Measurements from ENCODE around the gene MINDY4.

The MINDY4 gene

GRCh38 chr7:30771174-30771879, at the start of gene MINDY4:
Gene MINDY4 (plus strand): TSS chr7:30771417. CDS start chr7:30771494, 77 bp downstream.
- Histone ChIP-seq H3K27me3 (ENCODE audit: control insufficient read depth, insufficient read depth, low read length) (peaks cover 4% of the 10 kb centered on the region), H3K9me3 (ENCODE audit: control insufficient read depth, insufficient read depth, low read length) (no peaks in the 10 kb centered on the region), H3K36me3 (ENCODE audit: control insufficient read depth, insufficient read depth, low read length) (no peaks in the 10 kb centered on the region), H3K9ac (ENCODE audit: low read depth, low read length) (peak within 1 kb of the TSS; percentile 43), H3K4me3 (ENCODE audit: low read depth, low read length) (peak within 1 kb of the TSS; percentile 83), H3K4me1 (ENCODE audit: control insufficient read depth, insufficient read depth, low read length) (no peaks in the 10 kb centered on the region)

DNA sequence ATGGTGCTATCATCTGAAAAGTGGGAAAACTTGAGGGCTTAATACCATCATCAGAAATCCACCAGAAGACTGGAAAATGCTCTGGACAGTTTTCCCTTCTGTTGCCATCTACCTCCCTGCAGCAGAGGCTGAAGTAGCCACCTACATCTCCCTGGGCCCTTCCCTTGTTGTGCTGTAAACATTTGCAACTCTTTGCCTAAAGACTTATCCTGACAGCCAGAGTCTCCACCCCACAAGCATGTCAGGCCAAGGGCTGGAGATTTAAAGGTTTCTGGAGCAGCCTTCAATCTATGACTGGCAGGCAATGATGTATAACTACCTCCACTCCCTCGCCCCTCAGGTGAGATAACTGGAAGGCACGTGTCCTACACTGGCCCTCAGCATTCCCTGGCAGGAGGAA, 49.0 kb upstream of the MINDY4 start:
- peaks cover 4% of the 10 kb centered on the region for H3K9me3 ChIP-seq (ENCODE audit: control insufficient read depth, insufficient read depth, low read length)
- H3K9ac ChIP-seq (ENCODE audit: low read depth, low read length) = no peak overlapping the region
- H3K27me3 ChIP-seq (ENCODE audit: control insufficient read depth, insufficient read depth, low read length) = peaks cover 4% of the 10 kb centered on the region
- H3K4me3 ChIP-seq (ENCODE audit: low read depth, low read length) = no peak overlapping the region
- H3K36me3 ChIP-seq (ENCODE audit: control insufficient read depth, insufficient read depth, low read length) = no peaks in the 10 kb centered on the region
- H3K4me1 ChIP-seq (ENCODE audit: control insufficient read depth, insufficient read depth, low read length) = peaks cover 3% of the 10 kb centered on the region

- peaks cover 4% of the 10 kb centered on the region for H3K9me3 ChIP-seq (ENCODE audit: control insufficient read depth, insufficient read depth, low read length)
- no peaks in the 10 kb centered on the region for H3K36me3 ChIP-seq (ENCODE audit: control insufficient read depth, insufficient read depth, low read length)
- H3K4me3 ChIP-seq (ENCODE audit: low read depth, low read length) = no peak overlapping the region
- peaks cover 7% of the 10 kb centered on the region for H3K4me1 ChIP-seq (ENCODE audit: control insufficient read depth, insufficient read depth, low read length)
- H3K27me3 ChIP-seq (ENCODE audit: control insufficient read depth, insufficient read depth, low read length) = peaks cover 4% of the 10 kb centered on the region
- no peak overlapping the region for H3K9ac ChIP-seq (ENCODE audit: low read depth, low read length)
Observed at GRCh38 chr7:30722671-30723070, 48.5 kb upstream of the MINDY4 start.

DNA sequence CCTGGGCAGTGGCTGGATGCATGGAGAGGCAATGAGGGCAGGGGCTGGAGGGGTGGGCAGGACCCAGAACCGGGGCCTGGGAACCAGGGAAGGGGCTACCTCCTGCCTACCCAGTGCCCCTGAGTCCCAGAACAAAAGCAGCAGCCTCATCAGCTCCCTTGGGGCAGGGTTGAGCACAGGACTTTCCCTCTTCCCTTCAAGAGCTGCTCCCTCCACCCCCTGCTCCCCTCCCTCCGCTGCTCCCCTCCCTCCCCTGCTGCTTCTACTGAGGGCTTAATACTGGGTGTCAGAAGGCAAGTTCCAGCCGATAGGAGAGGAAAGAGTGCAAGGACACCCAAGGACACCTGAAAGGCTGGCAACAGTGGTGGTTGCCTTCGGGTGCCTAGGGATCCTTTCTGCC, 47.4 kb upstream of the MINDY4 start:
- H3K36me3 ChIP-seq (ENCODE audit: control insufficient read depth, insufficient read depth, low read length) = no peaks in the 10 kb centered on the region
- H3K4me3 ChIP-seq (ENCODE audit: low read depth, low read length) = no peak overlapping the region
- peaks cover 9% of the 10 kb centered on the region for H3K4me1 ChIP-seq (ENCODE audit: control insufficient read depth, insufficient read depth, low read length)
- H3K27me3 ChIP-seq (ENCODE audit: control insufficient read depth, insufficient read depth, low read length) = peaks cover 4% of the 10 kb centered on the region
- H3K9me3 ChIP-seq (ENCODE audit: control insufficient read depth, insufficient read depth, low read length) = peaks cover 4% of the 10 kb centered on the region
- H3K9ac ChIP-seq (ENCODE audit: low read depth, low read length) = no peak overlapping the region

DNA sequence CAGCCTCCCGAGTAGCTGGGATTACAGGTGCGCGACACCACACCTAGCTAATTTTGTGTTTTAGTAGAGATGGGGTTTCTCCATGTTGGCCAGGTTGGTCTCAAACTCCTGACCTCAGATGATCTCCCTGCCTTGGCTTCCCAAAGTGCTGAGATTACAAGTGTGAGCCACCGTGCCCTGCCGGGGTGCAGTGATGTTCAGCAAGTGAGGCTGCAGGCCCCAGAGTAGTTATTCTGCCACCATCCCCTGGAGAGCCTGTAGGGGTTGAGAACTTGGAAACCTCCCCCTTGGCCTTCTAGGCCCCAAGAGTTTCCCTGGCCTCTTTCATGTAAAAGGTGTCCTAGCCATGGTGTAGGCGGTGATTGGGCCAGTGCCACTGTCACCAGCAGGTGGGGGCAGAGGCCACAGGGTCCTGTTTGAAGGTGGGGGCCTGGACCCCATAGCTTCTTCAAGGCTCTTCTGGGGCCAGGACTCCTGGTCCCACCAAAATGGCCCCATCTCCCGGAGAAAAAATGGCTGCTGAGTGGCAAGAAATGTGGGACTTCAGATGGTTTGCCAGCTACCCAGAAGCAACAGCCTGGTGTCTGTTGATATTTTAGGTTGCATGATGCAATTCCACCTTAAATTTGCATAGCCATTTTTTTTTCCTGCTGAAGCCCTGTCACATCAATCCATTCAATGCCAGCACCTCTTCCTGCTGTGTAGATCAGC, 44.8 kb upstream of the MINDY4 start:
- Histone ChIP-seq H3K4me1 (ENCODE audit: control insufficient read depth, insufficient read depth, low read length) (peaks cover 9% of the 10 kb centered on the region), H3K27me3 (ENCODE audit: control insufficient read depth, insufficient read depth, low read length) (peaks cover 4% of the 10 kb centered on the region), H3K9ac (ENCODE audit: low read depth, low read length) (no peak overlapping the region), H3K4me3 (ENCODE audit: low read depth, low read length) (no peak overlapping the region), H3K9me3 (ENCODE audit: control insufficient read depth, insufficient read depth, low read length) (no peaks in the 10 kb centered on the region), H3K36me3 (ENCODE audit: control insufficient read depth, insufficient read depth, low read length) (no peaks in the 10 kb centered on the region)

GRCh38 chr7:30727061-30727945, 43.9 kb upstream of the MINDY4 start:
- Histone ChIP-seq H3K9ac (ENCODE audit: low read depth, low read length) (no peak overlapping the region), H3K27me3 (ENCODE audit: control insufficient read depth, insufficient read depth, low read length) (peaks cover 4% of the 10 kb centered on the region), H3K36me3 (ENCODE audit: control insufficient read depth, insufficient read depth, low read length) (no peaks in the 10 kb centered on the region), H3K4me3 (ENCODE audit: low read depth, low read length) (peak overlapping the region; percentile 18), H3K4me1 (ENCODE audit: control insufficient read depth, insufficient read depth, low read length) (peaks cover 9% of the 10 kb centered on the region), H3K9me3 (ENCODE audit: control insufficient read depth, insufficient read depth, low read length) (no peaks in the 10 kb centered on the region)

DNA sequence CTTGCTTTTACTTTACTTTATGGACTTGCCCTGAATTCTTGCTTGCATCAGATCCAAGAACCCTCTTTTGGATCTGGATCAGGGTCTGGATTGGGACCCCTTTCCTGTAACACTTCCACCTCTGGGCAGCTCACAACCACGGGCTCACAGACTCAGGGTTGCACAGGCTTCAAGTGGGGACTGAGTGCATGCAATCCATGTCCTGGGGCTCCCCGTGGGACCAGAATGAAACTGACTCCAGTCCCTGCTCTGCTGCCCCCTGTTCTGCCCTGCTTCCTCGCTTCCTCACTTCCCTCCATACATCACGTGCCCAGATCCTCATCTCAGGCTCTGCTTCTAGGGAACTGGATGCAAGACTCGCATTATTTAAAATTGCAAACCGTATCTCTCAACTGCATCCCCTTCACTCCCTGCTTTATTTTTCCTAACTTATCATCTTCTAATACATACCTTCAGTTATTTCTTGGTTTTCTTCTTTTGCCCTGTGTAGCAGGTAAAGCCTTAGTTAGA, 42.6 kb upstream of the MINDY4 start:
- Histone ChIP-seq H3K36me3 (ENCODE audit: control insufficient read depth, insufficient read depth, low read length) (no peaks in the 10 kb centered on the region), H3K4me3 (ENCODE audit: low read depth, low read length) (no peak overlapping the region), H3K9ac (ENCODE audit: low read depth, low read length) (no peak overlapping the region), H3K27me3 (ENCODE audit: control insufficient read depth, insufficient read depth, low read length) (peaks cover 4% of the 10 kb centered on the region), H3K4me1 (ENCODE audit: control insufficient read depth, insufficient read depth, low read length) (peaks cover 9% of the 10 kb centered on the region), H3K9me3 (ENCODE audit: control insufficient read depth, insufficient read depth, low read length) (no peaks in the 10 kb centered on the region)

- H3K27me3 ChIP-seq (ENCODE audit: control insufficient read depth, insufficient read depth, low read length) = peaks cover 4% of the 10 kb centered on the region
Observed at GRCh38 chr7:30729642-30730041, 41.6 kb upstream of the MINDY4 start.

DNA sequence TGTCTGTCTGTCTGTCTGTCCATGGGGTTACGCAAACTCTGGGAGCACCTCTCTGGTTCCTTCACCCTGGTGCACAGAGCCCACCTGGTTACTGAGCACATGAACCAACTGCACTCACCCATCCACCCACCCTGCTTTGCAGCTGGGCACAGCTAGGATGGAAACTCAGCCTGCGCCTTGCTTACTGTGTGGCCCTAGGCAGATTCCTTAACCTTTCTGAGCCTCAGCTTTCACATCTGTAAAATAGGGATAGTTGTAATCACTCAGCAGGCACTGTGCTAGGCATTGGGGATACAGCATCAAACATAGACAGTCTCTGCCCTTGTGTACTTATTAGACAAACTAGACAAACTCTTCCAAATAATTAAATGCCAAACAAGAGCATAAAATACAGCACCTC, 41.1 kb upstream of the MINDY4 start:
- H3K36me3 ChIP-seq (ENCODE audit: control insufficient read depth, insufficient read depth, low read length) = no peaks in the 10 kb centered on the region
- H3K27me3 ChIP-seq (ENCODE audit: control insufficient read depth, insufficient read depth, low read length) = no peaks in the 10 kb centered on the region
- no peaks in the 10 kb centered on the region for H3K9me3 ChIP-seq (ENCODE audit: control insufficient read depth, insufficient read depth, low read length)
- H3K9ac ChIP-seq (ENCODE audit: low read depth, low read length) = no peak overlapping the region
- peaks cover 9% of the 10 kb centered on the region for H3K4me1 ChIP-seq (ENCODE audit: control insufficient read depth, insufficient read depth, low read length)
- H3K4me3 ChIP-seq (ENCODE audit: low read depth, low read length) = no peak overlapping the region

More at GRCh38 chr7:30729642-30730041, 41.6 kb upstream of the MINDY4 start:
- no peak overlapping the region for H3K9ac ChIP-seq (ENCODE audit: low read depth, low read length)
- H3K4me3 ChIP-seq (ENCODE audit: low read depth, low read length) = no peak overlapping the region
- no peaks in the 10 kb centered on the region for H3K9me3 ChIP-seq (ENCODE audit: control insufficient read depth, insufficient read depth, low read length)
- H3K36me3 ChIP-seq (ENCODE audit: control insufficient read depth, insufficient read depth, low read length) = no peaks in the 10 kb centered on the region
- peaks cover 9% of the 10 kb centered on the region for H3K4me1 ChIP-seq (ENCODE audit: control insufficient read depth, insufficient read depth, low read length)

DNA sequence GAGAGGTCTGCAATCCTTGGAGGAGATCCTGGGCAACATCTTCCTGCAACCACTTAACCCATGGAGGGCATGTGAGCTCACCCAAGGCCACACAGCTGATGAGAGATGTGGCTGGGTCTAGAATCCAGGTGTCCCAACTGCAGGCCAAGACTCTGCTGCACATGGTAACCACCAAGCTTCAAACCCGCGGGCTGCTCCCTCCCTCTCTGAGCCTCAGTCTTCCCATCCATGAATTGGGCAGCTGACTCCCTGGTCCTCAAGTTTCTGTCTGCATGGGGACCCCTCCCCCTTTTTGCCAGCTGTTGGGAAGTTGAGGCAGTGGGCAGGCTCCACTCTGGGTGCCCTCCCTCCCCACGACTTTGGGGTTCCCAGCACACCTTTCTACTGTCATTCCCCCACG, 40.2 kb upstream of the MINDY4 start:
- H3K9ac ChIP-seq (ENCODE audit: low read depth, low read length) = peak overlapping the region; percentile 24
- H3K4me1 ChIP-seq (ENCODE audit: control insufficient read depth, insufficient read depth, low read length) = peaks cover 9% of the 10 kb centered on the region
- no peaks in the 10 kb centered on the region for H3K36me3 ChIP-seq (ENCODE audit: control insufficient read depth, insufficient read depth, low read length)
- no peak overlapping the region for H3K4me3 ChIP-seq (ENCODE audit: low read depth, low read length)
- no peaks in the 10 kb centered on the region for H3K9me3 ChIP-seq (ENCODE audit: control insufficient read depth, insufficient read depth, low read length)
- H3K27me3 ChIP-seq (ENCODE audit: control insufficient read depth, insufficient read depth, low read length) = no peaks in the 10 kb centered on the region

- no peaks in the 10 kb centered on the region for H3K9me3 ChIP-seq (ENCODE audit: control insufficient read depth, insufficient read depth, low read length)
- no peak overlapping the region for H3K4me3 ChIP-seq (ENCODE audit: low read depth, low read length)
- peaks cover 9% of the 10 kb centered on the region for H3K4me1 ChIP-seq (ENCODE audit: control insufficient read depth, insufficient read depth, low read length)
- H3K36me3 ChIP-seq (ENCODE audit: control insufficient read depth, insufficient read depth, low read length) = no peaks in the 10 kb centered on the region
- H3K27me3 ChIP-seq (ENCODE audit: control insufficient read depth, insufficient read depth, low read length) = no peaks in the 10 kb centered on the region
- H3K9ac ChIP-seq (ENCODE audit: low read depth, low read length) = peak overlapping the region; percentile 24
Observed at GRCh38 chr7:30731581-30731980, 39.6 kb upstream of the MINDY4 start.

Measured in iPS-15b (cell line).